ENCODE measurements around the gene RAP1GDS1. TPM values are rescaled to one million over a fixed set of nuclear protein-coding genes. Genes with fewer than 3 reads are reported as not detected.

Gene RAP1GDS1
- total RNA-seq, 2 donors from 2014 or later: 16.7 to 34.6 TPM

DNA sequence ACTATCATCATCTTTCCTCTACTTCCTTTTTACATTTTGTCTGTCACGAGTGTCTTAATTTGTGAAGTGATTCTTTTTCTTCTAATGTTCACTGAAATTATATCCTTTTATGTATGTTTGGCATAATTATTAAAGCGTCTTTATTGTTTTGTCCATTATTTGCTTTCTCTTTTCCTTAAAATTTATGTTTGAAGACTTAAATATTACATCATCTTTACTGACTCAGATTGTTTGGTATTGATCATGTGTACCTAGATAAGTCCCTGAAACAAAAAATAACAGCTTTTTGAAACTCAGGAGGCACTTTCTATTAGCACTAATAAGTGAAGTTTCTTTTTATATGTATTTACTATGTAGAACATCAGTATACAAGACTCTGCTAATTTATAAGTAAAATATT is 120.1 kb downstream of the RAP1GDS1 start:
- no peak for ATAC-seq (ENCODE audit: insufficient number of reproducible peaks, low FRiP score, low read depth)
- Histone ChIP-seq H3K4me1 (ENCODE audit: control insufficient read depth in 1 of 2, low read depth in 2 of 2) (peaks cover 0 to 10% of the 10 kb centered on the region in 2 donors), H3K27ac (no peak overlapping the region), H3K9me3 (no peaks in the 10 kb centered on the region), H3K36me3 (no peaks in the 10 kb centered on the region), H3K27me3 (replicated peaks; ENCODE audit: insufficient read depth) (no peaks in the 10 kb centered on the region), H3K4me3 (no peak overlapping the region)
- no peak for DNase-seq (ENCODE audit: low spot score)
- TF ChIP-seq, protein P1, sequence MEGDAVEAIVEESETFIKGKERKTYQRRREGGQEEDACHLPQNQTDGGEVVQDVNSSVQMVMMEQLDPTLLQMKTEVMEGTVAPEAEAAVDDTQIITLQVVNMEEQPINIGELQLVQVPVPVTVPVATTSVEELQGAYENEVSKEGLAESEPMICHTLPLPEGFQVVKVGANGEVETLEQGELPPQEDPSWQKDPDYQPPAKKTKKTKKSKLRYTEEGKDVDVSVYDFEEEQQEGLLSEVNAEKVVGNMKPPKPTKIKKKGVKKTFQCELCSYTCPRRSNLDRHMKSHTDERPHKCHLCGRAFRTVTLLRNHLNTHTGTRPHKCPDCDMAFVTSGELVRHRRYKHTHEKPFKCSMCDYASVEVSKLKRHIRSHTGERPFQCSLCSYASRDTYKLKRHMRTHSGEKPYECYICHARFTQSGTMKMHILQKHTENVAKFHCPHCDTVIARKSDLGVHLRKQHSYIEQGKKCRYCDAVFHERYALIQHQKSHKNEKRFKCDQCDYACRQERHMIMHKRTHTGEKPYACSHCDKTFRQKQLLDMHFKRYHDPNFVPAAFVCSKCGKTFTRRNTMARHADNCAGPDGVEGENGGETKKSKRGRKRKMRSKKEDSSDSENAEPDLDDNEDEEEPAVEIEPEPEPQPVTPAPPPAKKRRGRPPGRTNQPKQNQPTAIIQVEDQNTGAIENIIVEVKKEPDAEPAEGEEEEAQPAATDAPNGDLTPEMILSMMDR (IDR thresholded peaks at IDR 0.05): no peak

DNA sequence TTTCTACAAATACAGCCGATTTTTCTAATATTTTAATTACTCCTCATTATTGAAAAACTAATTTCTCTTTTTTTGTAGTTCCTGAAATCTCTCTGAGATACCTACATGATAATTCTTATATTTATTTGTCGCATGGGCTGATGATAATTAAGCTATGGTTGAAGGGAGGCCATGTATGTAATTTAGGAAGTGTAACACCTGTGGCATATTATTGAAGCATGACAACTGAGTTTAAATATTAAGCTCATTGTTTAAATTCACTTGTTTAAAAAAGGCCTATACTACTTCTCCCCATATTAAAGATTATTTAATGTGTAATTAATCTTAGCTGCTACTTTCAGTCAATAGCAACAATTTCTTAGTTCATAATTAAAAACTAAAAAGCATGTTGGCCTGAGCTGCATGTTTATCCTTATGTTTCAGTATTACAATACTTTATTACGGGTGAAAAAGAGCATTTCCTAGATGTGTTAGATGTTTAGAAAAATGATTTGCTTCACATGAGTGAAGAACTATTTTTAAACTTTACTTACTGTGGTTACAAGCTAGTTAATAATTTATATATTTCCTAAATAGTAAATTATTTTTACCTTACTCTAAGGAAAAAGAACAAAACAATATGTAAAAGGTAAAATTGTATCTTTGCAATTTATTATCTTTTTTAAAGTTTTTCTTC is 122.4 kb downstream of the RAP1GDS1 start:
- no peak overlapping the region for H3K4me3 ChIP-seq
- H3K27ac ChIP-seq: no peak overlapping the region
- no peak for DNase-seq (ENCODE audit: low spot score)
- no peak for ATAC-seq (ENCODE audit: insufficient number of reproducible peaks, low FRiP score, low read depth)
- H3K36me3 ChIP-seq: no peaks in the 10 kb centered on the region
- H3K27me3 ChIP-seq (replicated peaks; ENCODE audit: insufficient read depth): no peaks in the 10 kb centered on the region
- no peaks in the 10 kb centered on the region for H3K9me3 ChIP-seq
- no peaks in the 10 kb centered on the region for H3K4me1 ChIP-seq (ENCODE audit: control insufficient read depth in 1 of 2, low read depth in 2 of 2)
- TF ChIP-seq, protein P1 (IDR thresholded peaks at IDR 0.05): no peak

DNA sequence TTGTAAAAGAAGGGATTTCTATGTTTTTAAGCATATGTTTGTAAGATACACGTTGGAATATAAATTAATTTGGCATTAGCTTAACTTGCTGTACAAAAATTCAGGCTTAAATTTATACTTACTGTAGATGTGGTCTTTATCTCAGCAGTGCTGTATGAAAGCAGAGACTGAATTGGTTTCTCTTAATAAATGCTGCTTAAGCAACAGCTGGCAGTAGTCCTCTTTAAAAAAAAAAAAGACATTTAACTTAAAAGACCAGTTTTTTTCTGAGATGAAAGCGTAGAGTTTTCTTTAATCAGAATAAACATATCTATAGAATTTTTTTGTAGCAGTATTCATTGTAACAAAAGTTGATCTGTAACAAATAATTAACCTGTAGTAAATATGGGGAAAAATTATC is 124.6 kb downstream of the RAP1GDS1 start:
- Histone ChIP-seq H3K9me3 (no peaks in the 10 kb centered on the region), H3K27me3 (replicated peaks; ENCODE audit: insufficient read depth) (no peaks in the 10 kb centered on the region), H3K27ac (no peak overlapping the region), H3K4me1 (ENCODE audit: control insufficient read depth in 1 of 2, low read depth in 2 of 2) (no peaks in the 10 kb centered on the region), H3K36me3 (no peaks in the 10 kb centered on the region), H3K4me3 (no peak overlapping the region)
- TF ChIP-seq, protein P1 (IDR thresholded peaks at IDR 0.05): no peak
- ATAC-seq (ENCODE audit: insufficient number of reproducible peaks, low FRiP score, low read depth) (no peak), DNase-seq (ENCODE audit: low spot score) (no peak)

DNA sequence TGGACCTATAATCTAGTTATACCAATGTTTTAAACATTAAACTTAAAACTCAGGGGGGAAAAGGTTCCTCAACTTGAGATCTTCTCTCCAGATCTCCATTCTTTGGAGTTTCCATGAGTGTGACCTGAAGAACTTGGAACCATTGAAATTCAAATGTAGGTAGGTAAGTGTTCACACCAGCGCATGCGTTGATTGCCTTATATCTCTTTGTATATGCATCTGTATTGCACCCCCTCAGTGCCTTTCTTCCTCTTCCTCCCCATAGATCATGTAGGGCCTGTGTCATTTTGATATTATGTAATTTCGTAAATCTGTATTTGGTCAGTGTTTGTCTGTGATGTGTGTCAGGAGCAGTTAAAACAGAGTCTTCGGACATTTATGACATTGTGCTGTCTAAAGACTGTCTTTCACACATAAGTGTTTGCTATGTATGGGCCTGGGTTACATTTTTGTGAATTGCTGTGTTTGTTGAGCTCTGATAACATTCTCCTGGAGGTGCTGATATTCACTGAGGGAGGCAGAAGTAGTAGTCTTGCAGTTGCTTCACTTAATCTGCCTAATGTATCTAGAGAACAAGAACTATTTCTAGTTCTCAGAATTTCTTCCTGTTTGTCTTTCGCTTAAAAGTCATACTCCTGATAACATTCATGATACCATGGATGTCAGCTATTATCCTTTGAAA is 126.3 kb downstream of the RAP1GDS1 start:
- no peaks in the 10 kb centered on the region for H3K4me1 ChIP-seq (ENCODE audit: control insufficient read depth in 1 of 2, low read depth in 2 of 2)
- H3K4me3 ChIP-seq: no peak overlapping the region
- no peak overlapping the region for H3K27ac ChIP-seq
- TF ChIP-seq, protein P1 (IDR thresholded peaks at IDR 0.05): no peak
- no peaks in the 10 kb centered on the region for H3K27me3 ChIP-seq (replicated peaks; ENCODE audit: insufficient read depth)
- DNase-seq (ENCODE audit: low spot score) (no peak), ATAC-seq (ENCODE audit: insufficient number of reproducible peaks, low FRiP score, low read depth) (no peak)
- no peaks in the 10 kb centered on the region for H3K9me3 ChIP-seq
- no peaks in the 10 kb centered on the region for H3K36me3 ChIP-seq

DNA sequence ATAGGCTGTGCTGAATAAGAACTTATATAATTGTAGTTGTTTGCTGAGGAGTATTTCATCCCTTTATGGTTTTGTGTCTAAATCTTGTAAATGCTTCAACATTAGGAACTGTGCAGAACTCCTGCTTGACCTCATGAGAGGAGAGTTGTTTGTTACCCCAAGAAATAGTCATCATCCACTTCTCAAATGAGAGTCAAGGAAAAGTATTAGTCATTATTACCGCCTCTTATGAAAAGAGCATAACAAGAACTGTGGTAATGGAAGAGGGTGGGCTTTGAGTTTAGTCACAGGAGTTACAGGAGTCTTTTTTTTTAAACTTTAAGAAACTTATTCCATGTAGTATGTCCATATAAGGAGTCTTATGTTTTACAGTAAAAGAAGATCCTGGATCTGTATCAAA is 132.9 kb downstream of the RAP1GDS1 start:
- TF ChIP-seq, protein P1 (IDR thresholded peaks at IDR 0.05): no peak
- Histone ChIP-seq H3K27me3 (replicated peaks; ENCODE audit: insufficient read depth) (no peaks in the 10 kb centered on the region), H3K9me3 (no peaks in the 10 kb centered on the region), H3K27ac (no peak overlapping the region), H3K4me1 (ENCODE audit: control insufficient read depth in 1 of 2, low read depth in 2 of 2) (no peaks in the 10 kb centered on the region), H3K36me3 (no peaks in the 10 kb centered on the region), H3K4me3 (no peak overlapping the region)
- no peak for DNase-seq (ENCODE audit: low spot score)
- ATAC-seq (ENCODE audit: insufficient number of reproducible peaks, low FRiP score, low read depth): no peak

All from thoracic aorta (tissue), 2 donors.